Smooth muscle cell (in vitro differentiated cells): ENCODE results near the gene PGPEP1. TPM values are rescaled to one million over a fixed set of nuclear protein-coding genes. Genes with fewer than 3 reads are reported as not detected.

ENCODE experiments used
- DNase-seq: peaks from one replicate; lab custom pipeline; 2025; ENCODE audit not compliant: unreplicated experiment; lab: John Stamatoyannopoulos, UW
- H2AFZ ChIP-seq: fragments of 200-600 bp; sonication (generic); 2 replicates; pipeline ENCODE4 v1.6.0; 2016; ENCODE audit warnings: antibody characterized with exemption, low read depth, mild to moderate bottlenecking
- H3F3A ChIP-seq: fragments of 200-600 bp; sonication (generic); 2 replicates; pipeline ENCODE4 v1.6.0; 2017; ENCODE audit warnings: antibody characterized with exemption, low read depth
- H3K27ac ChIP-seq: fragments of 200-600 bp; sonication (generic); 2 replicates; pipeline ENCODE4 v1.5.1; 2016; ENCODE audit warnings: low read depth, mild to moderate bottlenecking
- H3K27me3 ChIP-seq: fragments of 200-600 bp; sonication (generic); 2 replicates; pipeline ENCODE4 v1.6.1; 2016; ENCODE audit warnings: low read depth, mild to moderate bottlenecking
- H3K36me3 ChIP-seq: fragments of 200-600 bp; sonication (generic); 2 replicates; pipeline ENCODE4 v1.5.1; 2016; ENCODE audit warnings: low read depth
- H3K4me1 ChIP-seq: fragments of 200-600 bp; sonication (generic); 2 replicates; pipeline ENCODE4 v1.5.1; 2016; ENCODE audit warnings: low read depth
- H3K4me2 ChIP-seq: fragments of 200-600 bp; sonication (generic); 2 replicates; pipeline ENCODE4 v1.6.0; 2016; ENCODE audit warnings: mild to moderate bottlenecking
- H3K4me3 ChIP-seq: fragments of 200-600 bp; sonication (generic); 2 replicates; pipeline ENCODE4 v1.5.1; 2016; ENCODE audit warnings: mild to moderate bottlenecking
- H3K79me2 ChIP-seq: fragments of 200-600 bp; sonication (generic); 2 replicates; pipeline ENCODE4 v1.6.0; 2016; ENCODE audit warnings: low read depth, mild to moderate bottlenecking
- H3K9ac ChIP-seq: fragments of 200-600 bp; sonication (generic); 2 replicates; pipeline ENCODE4 v1.6.0; 2016; ENCODE audit warnings: low read depth
- H3K9me3 ChIP-seq: fragments of 200-600 bp; sonication (generic); replicated peaks from 2 replicates; pipeline ENCODE4 v1.5.1; 2016; ENCODE audit warnings: low read depth
- H4K20me1 ChIP-seq: fragments of 200-600 bp; sonication (generic); 2 replicates; pipeline ENCODE4 v1.6.0; 2016; ENCODE audit warnings: low read depth
- WGBS: methylation state at CpG from one replicate; pipeline ENCODE4 v1.1.7; 2016; ENCODE audit warnings: low lambda C conversion rate; 5-methylcytosine and 5-hydroxymethylcytosine counted together
- polyA plus RNA-seq: library from polyadenylated mRNA; unstranded; fragments of >200 nt; fragmentation: Nextera tagmentation; extraction: Ambion mirVana; gene quantifications from 2 replicates; pipeline ENCODE4 v1.2.1, GENCODE V29; 2016
- total RNA-seq: library from RNA; depleted of rRNA; stranded (reverse); fragments of >200 nt; gene quantifications from 2 replicates; pipeline ENCODE4 v1.2.3, GENCODE V29; 2014
- TF ChIP-seq, protein P1 (sequence below): fragments of 200-600 bp; sonication (generic); IDR thresholded peaks from 2 replicates; pipeline ENCODE4 v1.5.1; 2017; ENCODE audit warnings: borderline replicate concordance, mild to moderate bottlenecking, antibody characterized with exemption; ENCODE audit not compliant: insufficient read depth, poor library complexity, severe bottlenecking

PGPEP1 gene
- total and polyA plus RNA-seq, 2 experiments from 2014 or later = 4.5 to 11.7 TPM

DNA sequence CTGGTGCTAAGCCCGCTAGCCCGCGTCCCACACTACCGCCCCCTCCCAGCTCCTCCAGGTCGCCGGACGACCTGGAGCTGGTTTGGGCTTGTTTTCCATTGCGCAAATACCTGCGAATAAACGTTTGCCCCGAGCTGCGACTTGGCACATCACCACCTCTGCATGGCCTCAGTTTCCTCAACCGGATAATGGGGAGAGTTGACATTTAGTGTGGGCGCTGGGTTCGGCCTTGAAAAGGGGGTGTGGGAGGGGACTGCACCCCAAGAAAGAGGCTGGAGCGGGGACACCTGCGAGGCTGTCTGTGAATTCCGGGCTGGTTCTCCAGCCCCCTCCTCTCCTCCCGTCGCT lies 48.0 kb upstream of the PGPEP1 start:
- peak overlapping the region; percentile 97 for H3K9ac ChIP-seq
- peaks cover 18% of the 10 kb centered on the region for H3F3A ChIP-seq
- peaks cover 13% of the 10 kb centered on the region for H3K4me1 ChIP-seq
- no peaks in the 10 kb centered on the region for H3K27me3 ChIP-seq
- H3K4me3 ChIP-seq = peak overlapping the region; percentile 61
- H3K36me3 ChIP-seq = no peaks in the 10 kb centered on the region
- no peaks in the 10 kb centered on the region for H3K79me2 ChIP-seq
- H4K20me1 ChIP-seq = no peaks in the 10 kb centered on the region
- no peaks in the 10 kb centered on the region for H3K9me3 ChIP-seq
- peak overlapping the region; percentile 98 for H3K27ac ChIP-seq
- TF ChIP-seq, protein P1, sequence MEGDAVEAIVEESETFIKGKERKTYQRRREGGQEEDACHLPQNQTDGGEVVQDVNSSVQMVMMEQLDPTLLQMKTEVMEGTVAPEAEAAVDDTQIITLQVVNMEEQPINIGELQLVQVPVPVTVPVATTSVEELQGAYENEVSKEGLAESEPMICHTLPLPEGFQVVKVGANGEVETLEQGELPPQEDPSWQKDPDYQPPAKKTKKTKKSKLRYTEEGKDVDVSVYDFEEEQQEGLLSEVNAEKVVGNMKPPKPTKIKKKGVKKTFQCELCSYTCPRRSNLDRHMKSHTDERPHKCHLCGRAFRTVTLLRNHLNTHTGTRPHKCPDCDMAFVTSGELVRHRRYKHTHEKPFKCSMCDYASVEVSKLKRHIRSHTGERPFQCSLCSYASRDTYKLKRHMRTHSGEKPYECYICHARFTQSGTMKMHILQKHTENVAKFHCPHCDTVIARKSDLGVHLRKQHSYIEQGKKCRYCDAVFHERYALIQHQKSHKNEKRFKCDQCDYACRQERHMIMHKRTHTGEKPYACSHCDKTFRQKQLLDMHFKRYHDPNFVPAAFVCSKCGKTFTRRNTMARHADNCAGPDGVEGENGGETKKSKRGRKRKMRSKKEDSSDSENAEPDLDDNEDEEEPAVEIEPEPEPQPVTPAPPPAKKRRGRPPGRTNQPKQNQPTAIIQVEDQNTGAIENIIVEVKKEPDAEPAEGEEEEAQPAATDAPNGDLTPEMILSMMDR = no peak
- H2AFZ ChIP-seq = no peak overlapping the region
- 0% methylated on average over 14 of the region's 20 CpGs for WGBS
- DNase-seq = no peak
- peak overlapping the region; percentile 87 for H3K4me2 ChIP-seq

DNA sequence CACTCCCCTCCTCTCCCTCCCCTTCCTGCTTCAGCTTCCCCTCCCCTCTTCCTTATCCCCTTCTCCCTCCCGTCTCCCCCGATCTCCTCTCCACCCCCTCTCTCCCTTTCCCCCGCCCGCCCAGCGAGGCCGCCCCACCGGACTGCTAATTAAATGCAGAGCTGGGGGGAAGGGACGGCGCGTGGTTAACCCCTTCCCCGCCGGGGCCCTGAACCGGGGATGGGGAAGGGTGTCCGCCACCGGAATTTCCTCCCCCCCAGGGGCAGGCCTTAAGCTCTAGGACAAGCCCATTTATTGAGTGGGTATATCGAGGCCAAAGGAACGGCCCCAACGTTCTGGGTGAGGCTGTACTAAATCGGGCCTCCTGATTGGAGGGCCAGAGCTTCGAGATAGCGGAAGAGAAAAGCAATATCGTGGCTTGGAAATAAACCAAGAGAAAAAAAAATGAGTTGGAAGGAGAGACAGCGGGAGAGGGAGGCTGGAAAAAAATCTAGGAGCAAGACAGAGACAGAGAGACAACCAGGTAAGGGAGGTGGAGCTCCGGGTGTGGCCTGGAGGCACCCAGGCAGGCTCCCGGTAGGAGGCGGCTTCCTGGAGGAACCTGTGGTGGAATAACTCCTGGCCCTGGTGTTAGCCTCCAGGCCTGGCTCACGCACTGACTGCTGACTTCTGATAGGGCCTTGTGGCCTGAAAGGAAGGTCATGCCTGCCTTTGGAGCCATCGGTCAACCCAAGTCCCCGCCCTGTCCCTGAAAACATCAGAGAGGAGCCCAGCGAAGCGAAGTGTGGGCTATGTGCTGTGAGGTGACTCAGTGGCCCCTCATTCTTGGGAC lies 47.4 kb upstream of the PGPEP1 start:
- Histone ChIP-seq H3K79me2 (no peaks in the 10 kb centered on the region), H3F3A (peaks cover 18% of the 10 kb centered on the region), H4K20me1 (no peaks in the 10 kb centered on the region), H2AFZ (no peak overlapping the region), H3K9ac (peak overlapping the region; percentile 97), H3K4me2 (peak overlapping the region; percentile 87), H3K36me3 (no peaks in the 10 kb centered on the region), H3K9me3 (no peaks in the 10 kb centered on the region), H3K27me3 (no peaks in the 10 kb centered on the region), H3K4me1 (peaks cover 10% of the 10 kb centered on the region), H3K4me3 (peak overlapping the region; percentile 61), H3K27ac (peak overlapping the region; percentile 98)
- DNase-seq = peak; percentile 47
- 8% methylated on average over 22 of the region's 31 CpGs for WGBS
- TF ChIP-seq, protein P1 = no peak

DNA sequence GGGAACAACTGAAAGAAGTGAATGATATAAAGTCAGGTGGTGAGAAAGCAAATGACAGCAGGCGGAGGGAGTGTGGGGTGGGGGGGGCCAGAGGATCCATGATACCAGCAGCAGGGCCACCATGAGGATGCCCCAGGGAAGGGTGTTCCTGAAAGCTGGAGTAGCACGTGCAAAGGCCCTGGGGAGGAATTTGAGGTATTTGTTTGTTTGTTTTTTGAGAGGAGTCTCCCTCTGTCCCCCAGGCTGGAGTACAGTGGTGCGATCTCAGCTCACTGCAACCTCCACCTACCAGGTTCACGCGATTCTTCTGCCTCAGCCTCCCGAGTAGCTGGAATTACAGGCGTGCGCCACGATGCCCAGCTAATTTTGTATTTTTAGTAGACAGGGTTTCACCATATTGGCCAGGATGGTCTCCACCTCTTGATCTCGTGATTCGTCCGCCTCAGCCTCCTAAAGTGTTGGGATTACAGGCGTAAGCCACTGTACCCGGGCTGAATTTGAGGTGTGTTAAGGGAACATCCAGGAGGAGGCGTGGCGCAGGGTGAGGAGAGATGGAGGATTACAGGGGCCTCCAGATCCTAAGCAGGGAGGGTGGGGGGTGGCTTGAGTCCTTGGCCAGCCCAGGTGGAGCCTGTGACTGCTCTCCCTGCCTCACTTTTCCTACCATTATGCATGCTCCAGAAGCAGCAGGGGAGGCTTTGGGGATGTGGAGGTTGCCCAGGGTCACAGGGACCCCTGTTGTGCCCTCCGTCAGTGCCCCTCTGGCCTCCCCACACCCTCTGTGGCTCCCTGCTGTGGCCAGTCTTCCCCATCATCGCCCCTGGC lies 46.5 kb upstream of the PGPEP1 start:
- no peaks in the 10 kb centered on the region for H3K36me3 ChIP-seq
- no peaks in the 10 kb centered on the region for H3K27me3 ChIP-seq
- H3K4me3 ChIP-seq = no peak overlapping the region
- H3K4me1 ChIP-seq = peaks cover 10% of the 10 kb centered on the region
- TF ChIP-seq, protein P1 = no peak
- no peak for DNase-seq
- peak overlapping the region; percentile 98 for H3K27ac ChIP-seq
- H3K79me2 ChIP-seq = no peaks in the 10 kb centered on the region
- no peak overlapping the region for H3K4me2 ChIP-seq
- no peak overlapping the region for H2AFZ ChIP-seq
- WGBS = 75% methylated on average over 17 of the region's 18 CpGs
- no peaks in the 10 kb centered on the region for H4K20me1 ChIP-seq
- H3F3A ChIP-seq = peaks cover 18% of the 10 kb centered on the region
- no peak overlapping the region for H3K9ac ChIP-seq
- H3K9me3 ChIP-seq = no peaks in the 10 kb centered on the region
